HL-60 (cell line): ENCODE results near the gene MARCHF2.
A peak's percentile ranks its signal among the peaks of the same experiment; 100 is the strongest.
"Not testable (repeated sequence)": the region's sequence is repeated elsewhere in the genome, so short reads cannot be mapped to it uniquely, and the experiment has no call there.

ENCODE experiments used
- DNase-seq, 2 experiments: peaks; one replicate each; pipeline ENCODE4 v3.0.0-alpha.2; 2010 to 2020; ENCODE audit warnings: low read depth in 1 of 2, low spot score in 1 of 2
- H3K27ac ChIP-seq: fragments of 250-450 bp; sonication (Bioruptor Pico); replicated peaks from 2 replicates; pipeline ENCODE4 v1.5.1; 2020; ENCODE audit warnings: mild to moderate bottlenecking, moderate library complexity
- H3K27me3 ChIP-seq: fragments of 250-450 bp; sonication (Bioruptor Pico); 2 replicates; pipeline ENCODE4 v1.5.1; 2021; ENCODE audit warnings: mild to moderate bottlenecking, moderate library complexity; ENCODE audit not compliant: insufficient read depth, poor library complexity, severe bottlenecking
- H3K4me3 ChIP-seq: replicated peaks from 2 replicates; pipeline ENCODE4 v1.5.1; 2011; ENCODE audit warnings: mild to moderate bottlenecking, control low read depth, low read length; ENCODE audit not compliant: insufficient read depth
- GABPA ChIP-seq: IDR thresholded peaks from 2 replicates; pipeline ENCODE4 v1.6.1; 2012; ENCODE audit warnings: low read depth
- POLR2AphosphoS5 ChIP-seq: IDR thresholded peaks from 2 replicates; pipeline ENCODE4 v1.6.1; 2012; ENCODE audit warnings: low read depth
- SPI1 ChIP-seq: IDR thresholded peaks from 2 replicates; pipeline ENCODE4 v1.6.1; 2012; ENCODE audit warnings: low read depth, mild to moderate bottlenecking, borderline replicate concordance
- TF ChIP-seq, protein P1 (sequence below): IDR thresholded peaks from 2 replicates; pipeline ENCODE4 v1.6.1; 2012; ENCODE audit warnings: low read depth; ENCODE audit not compliant: insufficient replicate concordance
- TF ChIP-seq, protein P2 (sequence below): IDR thresholded peaks from one replicate; pipeline ENCODE4 v1.5.1; 2011; ENCODE audit warnings: low read length, control low read depth, inconsistent platforms; ENCODE audit not compliant: insufficient read depth

MARCHF2 gene

DNA sequence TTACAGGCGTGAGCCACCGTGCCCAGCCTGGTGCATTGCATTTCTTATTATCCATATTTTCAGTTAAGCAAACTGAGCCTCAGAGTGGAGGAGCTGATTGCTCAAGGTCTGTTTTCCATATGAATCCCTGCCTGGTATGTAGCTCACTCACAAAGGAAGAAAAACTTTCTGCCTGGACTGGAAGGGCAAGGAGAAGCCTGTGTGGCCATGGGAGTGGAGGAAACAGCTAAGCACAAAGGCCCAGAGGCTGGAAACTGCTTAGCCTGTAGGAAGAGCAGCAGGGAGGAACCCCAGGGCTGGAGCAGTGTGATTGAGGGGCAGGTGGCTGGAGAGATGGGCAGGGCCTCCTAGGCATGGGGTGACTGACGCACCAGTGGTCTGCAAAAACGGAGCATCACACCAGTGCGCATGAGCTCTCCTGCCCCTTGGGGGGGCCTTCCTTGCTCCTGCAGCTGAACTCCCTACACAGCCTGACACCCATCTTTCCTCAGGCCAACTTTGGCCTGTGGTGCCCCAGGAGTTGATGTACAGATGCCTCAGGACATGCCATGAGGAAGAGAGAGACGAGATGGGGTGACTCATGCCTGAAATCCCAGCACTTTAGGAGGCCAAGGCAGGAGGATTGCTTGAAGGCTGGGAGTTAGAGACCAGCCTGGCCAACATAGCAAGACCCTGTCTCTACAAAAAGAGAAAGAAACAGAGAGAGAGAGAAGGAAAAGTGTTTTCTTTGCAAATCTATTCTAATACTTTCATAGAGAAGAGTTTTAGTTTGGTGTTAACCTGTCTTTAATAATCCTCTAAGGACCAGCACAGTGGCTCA, 28.8 kb downstream of the MARCHF2 start:
- Histone ChIP-seq H3K27me3 (no peaks in the 10 kb centered on the region), H3K27ac (no peak overlapping the region), H3K4me3 (no peak overlapping the region)
- TF ChIP-seq GABPA (no peak), POLR2AphosphoS5 (no peak), SPI1 (no peak)
- TF ChIP-seq, protein P1, sequence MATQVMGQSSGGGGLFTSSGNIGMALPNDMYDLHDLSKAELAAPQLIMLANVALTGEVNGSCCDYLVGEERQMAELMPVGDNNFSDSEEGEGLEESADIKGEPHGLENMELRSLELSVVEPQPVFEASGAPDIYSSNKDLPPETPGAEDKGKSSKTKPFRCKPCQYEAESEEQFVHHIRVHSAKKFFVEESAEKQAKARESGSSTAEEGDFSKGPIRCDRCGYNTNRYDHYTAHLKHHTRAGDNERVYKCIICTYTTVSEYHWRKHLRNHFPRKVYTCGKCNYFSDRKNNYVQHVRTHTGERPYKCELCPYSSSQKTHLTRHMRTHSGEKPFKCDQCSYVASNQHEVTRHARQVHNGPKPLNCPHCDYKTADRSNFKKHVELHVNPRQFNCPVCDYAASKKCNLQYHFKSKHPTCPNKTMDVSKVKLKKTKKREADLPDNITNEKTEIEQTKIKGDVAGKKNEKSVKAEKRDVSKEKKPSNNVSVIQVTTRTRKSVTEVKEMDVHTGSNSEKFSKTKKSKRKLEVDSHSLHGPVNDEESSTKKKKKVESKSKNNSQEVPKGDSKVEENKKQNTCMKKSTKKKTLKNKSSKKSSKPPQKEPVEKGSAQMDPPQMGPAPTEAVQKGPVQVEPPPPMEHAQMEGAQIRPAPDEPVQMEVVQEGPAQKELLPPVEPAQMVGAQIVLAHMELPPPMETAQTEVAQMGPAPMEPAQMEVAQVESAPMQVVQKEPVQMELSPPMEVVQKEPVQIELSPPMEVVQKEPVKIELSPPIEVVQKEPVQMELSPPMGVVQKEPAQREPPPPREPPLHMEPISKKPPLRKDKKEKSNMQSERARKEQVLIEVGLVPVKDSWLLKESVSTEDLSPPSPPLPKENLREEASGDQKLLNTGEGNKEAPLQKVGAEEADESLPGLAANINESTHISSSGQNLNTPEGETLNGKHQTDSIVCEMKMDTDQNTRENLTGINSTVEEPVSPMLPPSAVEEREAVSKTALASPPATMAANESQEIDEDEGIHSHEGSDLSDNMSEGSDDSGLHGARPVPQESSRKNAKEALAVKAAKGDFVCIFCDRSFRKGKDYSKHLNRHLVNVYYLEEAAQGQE: no peak
- TF ChIP-seq, protein P2, sequence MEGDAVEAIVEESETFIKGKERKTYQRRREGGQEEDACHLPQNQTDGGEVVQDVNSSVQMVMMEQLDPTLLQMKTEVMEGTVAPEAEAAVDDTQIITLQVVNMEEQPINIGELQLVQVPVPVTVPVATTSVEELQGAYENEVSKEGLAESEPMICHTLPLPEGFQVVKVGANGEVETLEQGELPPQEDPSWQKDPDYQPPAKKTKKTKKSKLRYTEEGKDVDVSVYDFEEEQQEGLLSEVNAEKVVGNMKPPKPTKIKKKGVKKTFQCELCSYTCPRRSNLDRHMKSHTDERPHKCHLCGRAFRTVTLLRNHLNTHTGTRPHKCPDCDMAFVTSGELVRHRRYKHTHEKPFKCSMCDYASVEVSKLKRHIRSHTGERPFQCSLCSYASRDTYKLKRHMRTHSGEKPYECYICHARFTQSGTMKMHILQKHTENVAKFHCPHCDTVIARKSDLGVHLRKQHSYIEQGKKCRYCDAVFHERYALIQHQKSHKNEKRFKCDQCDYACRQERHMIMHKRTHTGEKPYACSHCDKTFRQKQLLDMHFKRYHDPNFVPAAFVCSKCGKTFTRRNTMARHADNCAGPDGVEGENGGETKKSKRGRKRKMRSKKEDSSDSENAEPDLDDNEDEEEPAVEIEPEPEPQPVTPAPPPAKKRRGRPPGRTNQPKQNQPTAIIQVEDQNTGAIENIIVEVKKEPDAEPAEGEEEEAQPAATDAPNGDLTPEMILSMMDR: no peak
- DNase-seq: no peak

DNA sequence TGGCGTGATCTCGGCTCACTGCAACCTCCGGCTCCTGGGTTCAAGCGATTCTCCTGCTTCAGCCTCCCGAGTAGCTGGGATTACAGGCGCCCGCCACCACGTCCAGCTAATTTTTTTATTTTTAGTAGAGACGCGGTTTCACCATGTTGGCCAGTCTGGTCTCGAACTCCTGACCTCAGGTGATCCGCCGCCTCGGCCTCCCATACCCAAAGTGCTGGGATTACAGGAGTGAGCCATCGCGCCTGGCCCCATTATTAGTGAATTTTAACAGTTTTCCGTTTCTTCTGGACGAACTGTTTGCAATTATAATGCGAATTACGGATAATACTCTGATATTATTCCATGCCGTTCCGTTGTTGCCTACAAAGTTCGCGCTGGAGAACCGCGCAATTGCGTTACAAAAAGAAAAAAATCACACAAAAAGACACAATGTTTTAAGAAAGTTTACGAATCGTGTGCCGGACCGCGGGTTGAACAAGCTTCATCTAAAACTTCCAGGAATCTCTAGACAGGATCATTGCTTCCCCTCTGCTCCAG, 31.1 kb downstream of the MARCHF2 start:
- not testable (repeated sequence) for DNase-seq
- Histone ChIP-seq H3K27ac (peak overlapping the region; percentile 60), H3K4me3 (peak overlapping the region; percentile 89)

DNA sequence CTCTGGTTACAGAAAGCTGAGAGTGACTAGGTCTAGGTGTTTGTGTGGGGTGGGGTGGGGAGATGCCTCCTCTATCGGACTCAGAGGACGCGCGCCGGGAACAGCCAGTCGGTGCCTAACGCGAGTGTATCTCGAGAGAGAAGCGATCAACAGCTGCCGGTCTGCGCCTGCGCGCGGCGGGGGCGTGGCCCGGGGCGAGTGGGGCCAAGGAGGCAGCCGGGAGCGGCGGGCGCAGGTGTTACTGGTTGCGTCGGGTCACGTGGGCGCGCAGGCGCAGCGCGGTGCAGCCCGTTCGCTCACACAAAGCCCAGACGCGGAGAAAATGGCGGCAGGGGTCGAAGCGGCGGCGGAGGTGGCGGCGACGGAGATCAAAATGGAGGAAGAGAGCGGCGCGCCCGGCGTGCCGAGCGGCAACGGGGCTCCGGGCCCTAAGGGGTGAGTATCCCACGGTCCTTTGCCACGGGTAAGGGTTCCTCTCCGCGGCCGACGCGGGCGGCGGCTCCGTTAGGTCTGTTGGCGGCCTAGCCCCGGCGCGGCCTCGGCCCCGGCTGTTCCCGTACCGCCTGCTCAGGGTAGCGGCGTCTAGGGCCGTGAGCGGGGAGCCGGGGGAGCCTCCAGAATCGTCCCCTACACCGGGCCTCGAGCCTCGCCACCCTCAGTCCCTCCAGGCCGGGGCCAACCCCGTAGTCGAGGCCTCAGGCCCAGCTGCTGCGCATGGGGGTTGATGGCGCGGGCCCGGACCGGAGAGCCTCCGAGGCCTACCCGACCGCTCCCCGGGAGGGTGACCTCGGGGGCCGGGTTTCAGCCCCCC, 31.8 kb downstream of the MARCHF2 start, which contains the start of gene HNRNPM:
HNRNPM (plus strand) TSS at position 299 of the 811 bp plus-strand sequence; CDS start at position 323, 24 bp downstream.
- Histone ChIP-seq H3K27me3 (no peaks in the 10 kb centered on the region), H3K4me3 (peak within 1 kb of the TSS; percentile 89), H3K27ac (peak within 1 kb of the TSS; percentile 95)
- TF ChIP-seq, protein P2: no peak
- TF ChIP-seq POLR2AphosphoS5: peak; percentile 80; the same call in 1 of the 2 replicates
- TF ChIP-seq, protein P1: peak; percentile 64
- peak; percentile 94 to 99 for DNase-seq

More for the DNA sequence above, 31.1 kb downstream of the MARCHF2 start:
- not testable (repeated sequence) for H3K27me3 ChIP-seq

DNA sequence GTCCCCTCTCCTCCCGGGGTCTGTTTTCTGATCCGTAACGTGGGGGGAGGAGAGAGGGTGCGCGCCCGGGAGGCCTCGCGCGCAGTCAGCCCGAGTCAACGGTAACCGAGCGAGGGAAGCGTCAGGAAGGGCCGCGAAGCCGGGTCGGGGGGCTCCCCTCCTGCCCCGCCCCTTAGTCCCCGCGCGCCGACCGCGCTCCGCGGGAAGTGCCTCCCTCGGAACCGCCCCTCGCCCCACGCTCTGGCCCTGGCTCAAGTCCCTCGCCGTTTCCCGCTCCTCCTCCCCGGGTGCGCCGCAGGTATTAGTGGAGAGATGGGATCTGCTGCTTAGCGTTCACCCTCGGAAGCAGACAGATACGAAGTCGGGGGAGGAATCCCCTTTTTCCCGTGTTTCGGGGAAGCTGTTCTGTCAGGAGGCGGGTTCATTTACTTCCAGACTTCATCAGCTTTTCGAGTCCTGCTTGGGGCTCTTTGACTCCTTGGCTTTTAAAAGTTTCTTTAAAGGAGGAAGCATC, 32.4 kb downstream of the MARCHF2 start:
- DNase-seq: peak in 1 of 2 experiments; percentile 41
- H3K27ac ChIP-seq: peak overlapping the region; percentile 95
- peak overlapping the region; percentile 89 for H3K4me3 ChIP-seq
- H3K27me3 ChIP-seq: no peaks in the 10 kb centered on the region
- TF ChIP-seq SPI1 (no peak), GABPA (no peak), POLR2AphosphoS5 (no peak; the same call in 1 of the 2 replicates)
- TF ChIP-seq, protein P2: no peak
